GM21526 (cell line): Measurements from ENCODE around the gene BEX2.

Experiments used
- ATAC-seq: cut with Tn5 transposase; IDR thresholded peaks from one replicate; pipeline ENCODE4 v1.9.1; 2021; ENCODE audit warnings: moderate library complexity; ENCODE audit not compliant: unreplicated experiment, low FRiP score

BEX2 gene

GRCh38 chrX:103275947-103276567, 34.7 kb downstream of the BEX2 start:
- ATAC-seq = no peak

DNA sequence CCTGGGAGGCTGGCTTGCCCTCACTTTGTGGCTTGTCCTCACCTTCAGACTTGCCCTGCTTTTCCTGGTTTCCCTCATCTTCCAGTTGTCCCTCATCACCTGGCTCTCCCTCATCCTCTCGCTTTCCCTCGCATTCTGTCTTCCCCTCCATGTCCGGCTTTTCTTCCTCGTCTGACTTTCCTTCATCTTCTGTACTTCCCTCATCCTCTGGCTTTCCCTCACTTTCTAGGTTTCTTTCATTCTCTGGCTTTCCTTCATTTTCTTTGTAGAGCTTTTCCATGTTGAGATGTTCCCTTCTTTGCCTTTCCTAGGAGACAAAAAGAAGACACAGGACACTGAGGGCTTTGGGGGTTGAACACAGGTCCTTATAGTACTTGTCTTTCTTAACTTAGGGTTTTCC, 36.5 kb downstream of the BEX2 start:
- ATAC-seq = no peak
